Naive thymus-derived CD4-positive, alpha-beta T cell (primary cell): Measurements from ENCODE around the gene RERE. TPM values are rescaled to one million over a fixed set of nuclear protein-coding genes. Genes with fewer than 3 reads are reported as not detected.
A peak's percentile ranks its signal among the peaks of the same experiment; 100 is the strongest.

ENCODE experiments used
- ATAC-seq: fragments of 150-1000 bp; cut with Tn5 transposase; 2 replicates; pipeline ENCODE4 v1.10.0; 2021; ENCODE audit warnings: mild to moderate bottlenecking, moderate library complexity
- CTCF ChIA-PET: fragments of 350-600 bp; sonication (Branson Sonifier 250); formaldehyde crosslinking; loops from one replicate; lab custom pipeline; 2021; ENCODE audit warnings: antibody characterized with exemption; lab: Charles Lee
- POLR2A ChIA-PET: fragments of 350-600 bp; sonication (Branson Sonifier 250); formaldehyde crosslinking; loops from one replicate; lab custom pipeline; 2021; ENCODE audit warnings: antibody characterized with exemption, inconsistent platforms; lab: Charles Lee
- DNase-seq, 9 donors: peaks; one replicate each; pipeline versions ENCODE4 v3.0.0 to v3.0.0-alpha.2; 2020 to 2022; ENCODE audit warnings: mixed read lengths in 1 of 9
- H3K27ac ChIP-seq: one replicate; pipeline ENCODE4 v1.7.0; 2013; ENCODE audit warnings: mild to moderate bottlenecking, low read depth, low read length, moderate library complexity
- H3K27me3 ChIP-seq, 2 donors: one replicate each; pipeline ENCODE4 v1.7.0; 2013; ENCODE audit warnings: low read length in 2 of 2, mild to moderate bottlenecking in 2 of 2, moderate library complexity in 2 of 2; ENCODE audit not compliant: control insufficient read depth in 2 of 2, insufficient read depth in 2 of 2
- H3K36me3 ChIP-seq, 3 experiments: 1 replicate in 2 of 3; 2 replicates in 1 of 3; pipeline ENCODE4 v1.7.0; 2013; ENCODE audit warnings: low read length in 3 of 3, mild to moderate bottlenecking in 3 of 3, moderate library complexity in 1 of 3; ENCODE audit not compliant: insufficient read depth in 3 of 3, control insufficient read depth in 2 of 3
- H3K4me1 ChIP-seq, 2 donors: one replicate each; pipeline ENCODE4 v1.7.0; 2013; ENCODE audit warnings: low read length in 2 of 2, mild to moderate bottlenecking in 2 of 2, moderate library complexity in 1 of 2; ENCODE audit not compliant: control insufficient read depth in 2 of 2, insufficient read depth in 2 of 2
- H3K4me3 ChIP-seq: 2 replicates; pipeline ENCODE4 v1.7.0; 2013; ENCODE audit warnings: mild to moderate bottlenecking, low read length
- H3K9me3 ChIP-seq, 3 experiments: 1 replicate in 2 of 3; 2 replicates in 1 of 3; pipeline ENCODE4 v1.7.0; 2013; ENCODE audit warnings: low read length in 3 of 3; ENCODE audit not compliant: control insufficient read depth in 2 of 3
- H3K27ac Mint-ChIP-seq, 9 donors: one replicate each; pipeline ENCODE4 v1.8.0; 2020 to 2022; ENCODE audit warnings: mixed read lengths in 9 of 9, mild to moderate bottlenecking in 8 of 9, moderate library complexity in 5 of 9, inconsistent platforms in 2 of 9
- H3K27me3 Mint-ChIP-seq, 5 donors: one replicate each; pipeline ENCODE4 v1.8.0; 2021 to 2022; ENCODE audit warnings: mixed read lengths in 5 of 5, mild to moderate bottlenecking in 1 of 5
- H3K36me3 Mint-ChIP-seq, 5 donors: one replicate each; pipeline ENCODE4 v1.8.0; 2020 to 2022; ENCODE audit warnings: mixed read lengths in 5 of 5, mild to moderate bottlenecking in 3 of 5, inconsistent platforms in 1 of 5
- H3K4me1 Mint-ChIP-seq, 7 donors: one replicate each; pipeline ENCODE4 v1.8.0; 2020 to 2022; ENCODE audit warnings: mixed read lengths in 7 of 7, mild to moderate bottlenecking in 3 of 7, inconsistent platforms in 1 of 7
- H3K4me3 Mint-ChIP-seq, 10 donors: one replicate each; pipeline ENCODE4 v1.8.0; 2020 to 2022; ENCODE audit warnings: mild to moderate bottlenecking in 10 of 10, mixed read lengths in 10 of 10, moderate library complexity in 6 of 10, inconsistent platforms in 2 of 10
- H3K9me3 Mint-ChIP-seq, 11 donors: one replicate each; pipeline ENCODE4 v1.8.0; 2020 to 2022; ENCODE audit warnings: mixed read lengths in 11 of 11, mild to moderate bottlenecking in 4 of 11, inconsistent platforms in 1 of 11, moderate library complexity in 1 of 11
- intact Hi-C, 2 donors: fragments of 100-400 bp; cut with micrococcal nuclease; formaldehyde crosslinking; loops; one replicate each; pipeline ENCODE4 v1.15.1; 2023
- polyA plus RNA-seq, 2 donors: library from polyadenylated mRNA; unstranded; fragments of 300-500 nt; fragmentation: Illumina TruSeq; gene quantifications; one replicate each; pipeline ENCODE4 v1.2.3, GENCODE V29; 2021
- total RNA-seq, 6 experiments: library from RNA in 5 of 6; stranded (reverse) in 5 of 6; gene quantifications; 1 replicate in 5 of 6; 2 replicates in 1 of 6; pipeline ENCODE4 v1.2.3 and lab custom pipeline; 2021 to 2026

Gene RERE
- total and polyA plus RNA-seq, 7 experiments from 2014 or later: 7.3 to 114 (median 106) TPM

- H3K27ac ChIP-seq: no peak overlapping the region
- ATAC-seq (no peak), DNase-seq (no peak)
- ChIA-PET POLR2A (no interaction called here), CTCF (interaction anchor here (0.6 kb wide), 1 partner anchor 81 kb away, joined by 3 read pairs; no protein-coding TSS in a partner anchor)
- intact Hi-C loops: no loop called here
- Mint-ChIP-seq H3K4me3 (no peak overlapping the region), H3K27me3 (no peaks in the 10 kb centered on the region), H3K9me3 (no peaks in the 10 kb centered on the region), H3K4me1 (peaks cover 6 to 36% (median 12%) of the 10 kb centered on the region in 7 donors), H3K36me3 (peaks cover 0 to 22% (median 13%) of the 10 kb centered on the region in 5 donors), H3K27ac (peak overlapping the region in 1 of 9 donors; percentile 4)
- no peak overlapping the region for H3K4me3 ChIP-seq
- no peaks in the 10 kb centered on the region for H3K4me1 ChIP-seq
- H3K36me3 ChIP-seq: peaks cover 0 to 3% (median 0%) of the 10 kb centered on the region in 3 experiments
- no peaks in the 10 kb centered on the region for H3K27me3 ChIP-seq
- H3K9me3 ChIP-seq: no peaks in the 10 kb centered on the region
Observed at GRCh38 chr1:8483586-8483985, 333.9 kb downstream of the RERE start.

- Mint-ChIP-seq H3K4me1 (peaks cover 10 to 39% (median 17%) of the 10 kb centered on the region in 7 donors), H3K27me3 (no peaks in the 10 kb centered on the region), H3K4me3 (no peak overlapping the region), H3K27ac (no peak overlapping the region), H3K36me3 (peaks cover 0 to 19% (median 14%) of the 10 kb centered on the region in 5 donors), H3K9me3 (no peaks in the 10 kb centered on the region)
- Histone ChIP-seq H3K4me3 (no peak overlapping the region), H3K4me1 (no peaks in the 10 kb centered on the region), H3K9me3 (no peaks in the 10 kb centered on the region), H3K27me3 (no peaks in the 10 kb centered on the region), H3K27ac (no peak overlapping the region), H3K36me3 (no peaks in the 10 kb centered on the region)
- CTCF ChIA-PET: no interaction called here
- no peak for DNase-seq
- POLR2A ChIA-PET: interaction anchor here (0.6 to 1.4 kb wide), 4 partner anchors 27 to 1360 kb away, joined by 3 to 4 read pairs (median 3); no protein-coding TSS in a partner anchor
- intact Hi-C loops: no loop called here
- no peak for ATAC-seq
Observed at GRCh38 chr1:8482979-8483381, 334.5 kb downstream of the RERE start.

DNA sequence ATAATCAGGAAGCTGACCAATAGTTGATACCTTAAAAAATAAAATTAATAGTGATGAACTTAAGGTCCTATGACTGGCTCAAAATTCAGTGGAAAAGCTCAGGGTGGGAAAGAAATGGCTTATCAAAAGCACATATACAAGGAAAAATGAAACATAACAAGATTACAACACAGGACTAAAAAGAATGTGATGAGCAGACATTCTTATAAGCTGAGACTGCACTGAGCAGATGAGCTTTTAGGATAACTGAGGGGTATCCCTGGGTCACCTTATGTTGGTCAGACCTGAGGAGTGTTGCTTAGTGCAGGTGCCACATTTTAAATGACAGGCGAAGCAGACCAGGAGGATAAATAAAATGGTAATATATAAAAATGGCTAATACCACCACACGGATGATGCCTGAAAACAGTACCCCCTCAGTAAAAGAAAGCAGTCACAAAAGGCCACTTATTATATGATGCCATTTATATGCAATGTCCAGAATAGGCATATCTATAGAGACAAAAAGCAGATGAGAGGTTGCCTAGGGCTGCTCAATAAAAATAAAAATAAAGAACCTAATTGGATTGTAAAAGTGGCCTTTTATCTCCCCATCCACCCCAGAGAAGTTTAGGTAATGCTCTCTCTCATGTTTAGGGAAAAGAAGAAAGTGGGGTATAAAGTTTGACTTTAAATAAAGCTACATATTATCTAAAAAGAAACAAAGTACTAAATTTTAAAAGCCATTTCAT, 335.6 kb downstream of the RERE start:
- CTCF ChIA-PET: interaction anchor here (1.2 kb wide), 1 partner anchor 73 kb away, joined by 3 read pairs; no protein-coding TSS in a partner anchor
- POLR2A ChIA-PET: interaction anchor here (1.4 to 1.8 kb wide), 2 partner anchors 19 to 28 kb away, joined by 4 to 6 read pairs; no protein-coding TSS in a partner anchor
- no peak overlapping the region for H3K4me3 Mint-ChIP-seq
- H3K27me3 Mint-ChIP-seq: no peaks in the 10 kb centered on the region
- peak overlapping the region in 1 of 9 donors; percentile 31 for H3K27ac Mint-ChIP-seq
- Histone ChIP-seq H3K4me3 (no peak overlapping the region), H3K9me3 (no peaks in the 10 kb centered on the region), H3K27me3 (no peaks in the 10 kb centered on the region), H3K4me1 (no peaks in the 10 kb centered on the region), H3K27ac (no peak overlapping the region), H3K36me3 (no peaks in the 10 kb centered on the region)
- H3K36me3 Mint-ChIP-seq: peaks cover 0 to 15% (median 11%) of the 10 kb centered on the region in 5 donors
- peaks cover 9 to 39% (median 21%) of the 10 kb centered on the region in 7 donors for H3K4me1 Mint-ChIP-seq
- ATAC-seq (no peak), DNase-seq (no peak)
- intact Hi-C loops: no loop called here
- H3K9me3 Mint-ChIP-seq: no peaks in the 10 kb centered on the region

DNA sequence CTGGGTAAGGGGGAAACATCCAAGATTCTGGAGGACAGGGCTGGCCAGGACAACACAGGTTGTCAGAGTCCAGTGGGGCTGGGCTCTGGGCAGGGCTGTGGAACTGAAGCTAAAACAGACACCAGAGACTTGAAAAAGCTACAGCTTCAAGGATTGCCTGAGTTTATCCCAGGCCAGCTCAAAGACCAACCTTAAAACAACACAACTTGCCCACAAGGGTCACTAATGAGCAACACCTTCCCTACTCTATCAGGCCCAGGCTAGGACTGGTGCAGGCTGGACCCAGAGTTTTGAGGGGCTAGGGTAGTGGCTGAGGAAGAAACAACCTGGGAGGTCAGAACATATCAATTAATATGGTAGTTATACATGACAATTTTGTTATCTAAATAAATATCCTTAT, 338.9 kb downstream of the RERE start:
- H3K4me1 Mint-ChIP-seq: peaks cover 9 to 49% (median 26%) of the 10 kb centered on the region in 7 donors
- H3K4me1 ChIP-seq: peaks cover 0 to under 1% of the 10 kb centered on the region in 2 donors
- no peaks in the 10 kb centered on the region for H3K9me3 ChIP-seq
- H3K36me3 Mint-ChIP-seq: peaks cover 0 to 8% (median 5%) of the 10 kb centered on the region in 5 donors
- CTCF ChIA-PET: no interaction called here
- POLR2A ChIA-PET: interaction anchor here (1.3 kb wide), 1 partner anchor 47 kb away, joined by 5 read pairs; no protein-coding TSS in a partner anchor
- no peaks in the 10 kb centered on the region for H3K27me3 Mint-ChIP-seq
- H3K27ac Mint-ChIP-seq: peak overlapping the region in 3 of 9 donors; percentile 16 to 78 (median 73)
- ATAC-seq: no peak
- no peak overlapping the region for H3K4me3 ChIP-seq
- no peaks in the 10 kb centered on the region for H3K27me3 ChIP-seq
- H3K36me3 ChIP-seq: no peaks in the 10 kb centered on the region
- H3K27ac ChIP-seq: no peak overlapping the region
- intact Hi-C loops: loop anchor here in 1 of 2 donors (5.0 kb wide), 1 partner anchor 49 kb away; no protein-coding TSS in a partner anchor
- no peaks in the 10 kb centered on the region for H3K9me3 Mint-ChIP-seq
- DNase-seq: no peak
- no peak overlapping the region for H3K4me3 Mint-ChIP-seq

GRCh38 chr1:8477983-8478362, 339.5 kb downstream of the RERE start:
- Histone ChIP-seq H3K4me3 (no peak overlapping the region), H3K9me3 (no peaks in the 10 kb centered on the region), H3K4me1 (peaks cover 3 to 6% of the 10 kb centered on the region in 2 donors), H3K27ac (no peak overlapping the region), H3K27me3 (no peaks in the 10 kb centered on the region), H3K36me3 (no peaks in the 10 kb centered on the region)
- H3K9me3 Mint-ChIP-seq: no peaks in the 10 kb centered on the region
- H3K36me3 Mint-ChIP-seq: peaks cover 0 to 8% (median 4%) of the 10 kb centered on the region in 5 donors
- DNase-seq (no peak), ATAC-seq (no peak)
- peak overlapping the region in 7 of 9 donors; percentile 16 to 78 (median 44) for H3K27ac Mint-ChIP-seq
- no peak overlapping the region for H3K4me3 Mint-ChIP-seq
- intact Hi-C loops: loop anchor here in 1 of 2 donors (5.0 kb wide), 1 partner anchor 49 kb away; no protein-coding TSS in a partner anchor
- CTCF ChIA-PET: no interaction called here
- POLR2A ChIA-PET: no interaction called here
- no peaks in the 10 kb centered on the region for H3K27me3 Mint-ChIP-seq
- H3K4me1 Mint-ChIP-seq: peaks cover 12 to 52% (median 32%) of the 10 kb centered on the region in 7 donors

DNA sequence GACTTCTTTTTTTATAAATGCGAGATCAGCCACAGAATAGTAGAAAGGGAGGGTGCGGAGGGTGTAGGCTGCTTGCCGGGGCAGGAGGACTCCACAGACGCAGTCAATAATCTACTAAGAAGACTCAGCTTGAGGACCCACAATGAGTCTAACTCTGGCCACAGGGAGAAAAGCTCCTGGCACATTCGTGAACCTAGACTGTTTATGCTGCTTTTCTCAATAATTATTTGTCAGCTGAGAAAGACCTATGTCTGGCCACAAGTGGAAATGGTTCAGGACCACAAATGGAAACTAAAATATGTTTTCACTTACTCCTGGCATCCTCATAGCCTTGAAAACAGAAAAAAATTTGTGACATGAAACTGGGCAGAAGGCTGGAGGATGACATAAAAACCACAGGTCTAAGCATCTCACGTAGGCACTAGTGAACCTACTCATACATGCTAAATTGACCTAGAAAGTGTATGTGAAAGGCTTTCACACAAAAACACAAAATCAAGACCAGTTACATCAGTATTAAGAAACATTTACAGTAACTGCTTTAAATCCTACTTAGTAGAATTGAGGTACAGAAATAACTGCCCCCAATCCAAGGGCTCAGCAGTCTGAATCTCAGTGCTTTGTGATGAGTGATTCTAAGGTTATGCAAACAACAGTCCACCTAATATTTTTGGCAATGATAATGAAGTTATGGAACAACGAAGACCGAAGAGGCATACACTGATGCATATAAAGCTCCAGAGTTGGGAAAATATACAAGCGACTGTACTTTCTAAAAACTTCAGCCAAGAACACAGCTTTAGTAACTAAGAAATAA, 340.1 kb downstream of the RERE start:
- no peak overlapping the region for H3K4me3 ChIP-seq
- ChIA-PET POLR2A (no interaction called here), CTCF (interaction anchor here (0.5 to 0.6 kb wide), 2 partner anchors 81 to 373 kb away, joined by 3 to 6 read pairs; no protein-coding TSS in a partner anchor)
- no peaks in the 10 kb centered on the region for H3K27me3 Mint-ChIP-seq
- H3K27ac Mint-ChIP-seq: peak overlapping the region in 7 of 9 donors; percentile 2 to 84 (median 55)
- peaks cover 17 to 58% (median 38%) of the 10 kb centered on the region in 7 donors for H3K4me1 Mint-ChIP-seq
- intact Hi-C loops: loop anchor here in 1 of 2 donors (5.0 kb wide), 1 partner anchor 50 kb away; no protein-coding TSS in a partner anchor
- peaks cover 9 to 12% of the 10 kb centered on the region in 2 donors for H3K4me1 ChIP-seq
- H3K36me3 ChIP-seq: no peaks in the 10 kb centered on the region
- peaks cover 0 to 8% (median 4%) of the 10 kb centered on the region in 5 donors for H3K36me3 Mint-ChIP-seq
- H3K27ac ChIP-seq: no peak overlapping the region
- H3K9me3 ChIP-seq: no peaks in the 10 kb centered on the region
- no peaks in the 10 kb centered on the region for H3K27me3 ChIP-seq
- DNase-seq: no peak
- H3K4me3 Mint-ChIP-seq: peak overlapping the region in 1 of 10 donors; percentile 23
- no peaks in the 10 kb centered on the region for H3K9me3 Mint-ChIP-seq
- ATAC-seq: no peak
